ENCODE measurements around the gene ZSCAN22. TPM values are rescaled to one million over a fixed set of nuclear protein-coding genes. Genes with fewer than 3 reads are reported as not detected.
"Not testable (repeated sequence)": the region's sequence is repeated elsewhere in the genome, so short reads cannot be mapped to it uniquely, and the experiment has no call there.

Gene ZSCAN22
- total RNA-seq, 1 experiment from 2014 or later: not detected

- H3K9me3 ChIP-seq (ENCODE audit: insufficient read depth, low read depth): no peaks in the 10 kb centered on the region
- POLR2A ChIA-PET (ENCODE audit: unreplicated experiment): interaction anchor here (0.5 kb wide), 1 partner anchor 146 kb away, joined by 3 read pairs; no protein-coding TSS in a partner anchor
Observed at GRCh38 chr19:58372311-58373133, 45.7 kb downstream of the ZSCAN22 start.

DNA sequence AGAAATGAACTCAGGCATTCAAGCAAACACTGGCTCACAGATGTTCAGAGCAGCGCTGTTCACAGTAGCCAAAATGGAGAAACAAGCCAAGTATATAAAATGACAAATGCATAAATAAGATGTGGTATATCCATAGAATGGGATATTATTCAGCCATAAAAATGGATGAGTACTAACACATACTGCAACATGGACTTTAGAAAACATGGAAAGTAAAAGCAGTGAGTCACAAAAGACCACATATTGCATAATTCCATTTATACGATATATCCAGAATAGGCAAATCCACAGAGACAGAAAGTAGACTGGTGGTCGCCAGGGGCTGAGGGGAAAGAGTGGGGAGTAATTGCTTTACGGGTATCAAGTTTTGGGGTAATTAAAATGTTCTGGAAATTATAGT is 47.4 kb downstream of the ZSCAN22 start:
- no TSS peak for BruUV-seq (replicated peaks)
- Histone ChIP-seq H3K79me2 (ENCODE audit: low read depth) (no peaks in the 10 kb centered on the region), H3K36me3 (ENCODE audit: low read depth) (no peaks in the 10 kb centered on the region), H3K9me3 (ENCODE audit: insufficient read depth, low read depth) (no peaks in the 10 kb centered on the region), H3K4me2 (no peak overlapping the region), H3K27me3 (ENCODE audit: insufficient read depth, low read depth) (no peaks in the 10 kb centered on the region), H3K9me2 (ENCODE audit: insufficient read depth) (no peaks in the 10 kb centered on the region), H2AFZ (no peak overlapping the region), H3F3A (ENCODE audit: insufficient read depth, low read depth) (no peaks in the 10 kb centered on the region), H4K20me1 (ENCODE audit: insufficient read depth) (no peaks in the 10 kb centered on the region), H3K27ac (no peak overlapping the region), H3K4me3 (no peak overlapping the region), H3K4me1 (replicated peaks; ENCODE audit: insufficient read depth) (no peaks in the 10 kb centered on the region)
- no peak for DNase-seq
- ChIA-PET CTCF (no interaction called here), POLR2A (ENCODE audit: unreplicated experiment) (no interaction called here)
- no peak for TF ChIP-seq EZH2 (IDR thresholded peaks at IDR 0.05; ENCODE audit: low read depth)
- TF ChIP-seq, protein P1, sequence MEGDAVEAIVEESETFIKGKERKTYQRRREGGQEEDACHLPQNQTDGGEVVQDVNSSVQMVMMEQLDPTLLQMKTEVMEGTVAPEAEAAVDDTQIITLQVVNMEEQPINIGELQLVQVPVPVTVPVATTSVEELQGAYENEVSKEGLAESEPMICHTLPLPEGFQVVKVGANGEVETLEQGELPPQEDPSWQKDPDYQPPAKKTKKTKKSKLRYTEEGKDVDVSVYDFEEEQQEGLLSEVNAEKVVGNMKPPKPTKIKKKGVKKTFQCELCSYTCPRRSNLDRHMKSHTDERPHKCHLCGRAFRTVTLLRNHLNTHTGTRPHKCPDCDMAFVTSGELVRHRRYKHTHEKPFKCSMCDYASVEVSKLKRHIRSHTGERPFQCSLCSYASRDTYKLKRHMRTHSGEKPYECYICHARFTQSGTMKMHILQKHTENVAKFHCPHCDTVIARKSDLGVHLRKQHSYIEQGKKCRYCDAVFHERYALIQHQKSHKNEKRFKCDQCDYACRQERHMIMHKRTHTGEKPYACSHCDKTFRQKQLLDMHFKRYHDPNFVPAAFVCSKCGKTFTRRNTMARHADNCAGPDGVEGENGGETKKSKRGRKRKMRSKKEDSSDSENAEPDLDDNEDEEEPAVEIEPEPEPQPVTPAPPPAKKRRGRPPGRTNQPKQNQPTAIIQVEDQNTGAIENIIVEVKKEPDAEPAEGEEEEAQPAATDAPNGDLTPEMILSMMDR (conservative IDR thresholded peaks at IDR 0.05): no peak
- intact Hi-C loops (cut with micrococcal nuclease; ENCODE audit: unreplicated experiment): no loop called here

More at GRCh38 chr19:58372311-58373133, 45.7 kb downstream of the ZSCAN22 start:
- TF ChIP-seq EZH2 (IDR thresholded peaks at IDR 0.05; ENCODE audit: low read depth): no peak
- TF ChIP-seq, protein P1 (conservative IDR thresholded peaks at IDR 0.05): peak; percentile 37; the same call in 1 of the 2 replicates
- Histone ChIP-seq H3K36me3 (ENCODE audit: low read depth) (no peaks in the 10 kb centered on the region), H3F3A (ENCODE audit: insufficient read depth, low read depth) (no peaks in the 10 kb centered on the region), H3K4me1 (replicated peaks; ENCODE audit: insufficient read depth) (no peaks in the 10 kb centered on the region), H2AFZ (no peak overlapping the region), H3K4me2 (no peak overlapping the region), H4K20me1 (ENCODE audit: insufficient read depth) (no peaks in the 10 kb centered on the region), H3K4me3 (no peak overlapping the region), H3K79me2 (ENCODE audit: low read depth) (no peaks in the 10 kb centered on the region), H3K9me2 (ENCODE audit: insufficient read depth) (no peaks in the 10 kb centered on the region), H3K27me3 (ENCODE audit: insufficient read depth, low read depth) (no peaks in the 10 kb centered on the region), H3K27ac (no peak overlapping the region)
- no peak for DNase-seq
- intact Hi-C loops (cut with micrococcal nuclease; ENCODE audit: unreplicated experiment): no loop called here
- CTCF ChIA-PET: no interaction called here
- no TSS peak for BruUV-seq (replicated peaks)

- H3K9me2 ChIP-seq (ENCODE audit: insufficient read depth); H3K27ac ChIP-seq; CTCF ChIA-PET; H3K27me3 ChIP-seq (ENCODE audit: insufficient read depth, low read depth); H3K79me2 ChIP-seq (ENCODE audit: low read depth); intact Hi-C loops (cut with micrococcal nuclease; ENCODE audit: unreplicated experiment); H3K9me3 ChIP-seq (ENCODE audit: insufficient read depth, low read depth); H2AFZ ChIP-seq; POLR2A ChIA-PET (ENCODE audit: unreplicated experiment); H3K36me3 ChIP-seq (ENCODE audit: low read depth); H3F3A ChIP-seq (ENCODE audit: insufficient read depth, low read depth); H4K20me1 ChIP-seq (ENCODE audit: insufficient read depth); H3K4me1 ChIP-seq (replicated peaks; ENCODE audit: insufficient read depth); H3K4me3 ChIP-seq; BruUV-seq (replicated peaks); H3K4me2 ChIP-seq: not testable (repeated sequence)
- peak in 1 of 2 experiments; percentile 45 for DNase-seq
Observed at GRCh38 chr19:58376724-58377123, 49.9 kb downstream of the ZSCAN22 start.

Data from PC-9 (cell line).